Heart left ventricle (tissue), 16 donors: Measurements from ENCODE around the gene DDX39B. TPM values are rescaled to one million over a fixed set of nuclear protein-coding genes. Genes with fewer than 3 reads are reported as not detected.

Experiments
- ATAC-seq, 4 donors: fragments of 200-7000 bp; cut with Tn5 transposase; one replicate each; pipeline ENCODE4 v1.9.1; 2020 to 2022; ENCODE audit warnings: moderate library complexity in 4 of 4, mild to moderate bottlenecking in 3 of 4, moderate number of reproducible peaks in 1 of 4
- DNase-seq, 5 donors: peaks; one replicate each; pipeline ENCODE4 v3.0.0-alpha.2; 2020
- H3K27ac ChIP-seq, 12 donors: fragments of 200-600 bp; sonication (generic) in 4 of 12; one replicate each; pipeline versions ENCODE4 v1.5.0 to v1.8.0; 2016 to 2022; ENCODE audit warnings: mild to moderate bottlenecking in 2 of 12
- H3K27me3 ChIP-seq, 9 donors: fragments of 200-600 bp; sonication (generic) in 2 of 9; one replicate each; pipeline versions ENCODE4 v1.5.1 to v1.8.0; 2016 to 2022; ENCODE audit warnings: mild to moderate bottlenecking in 3 of 9
- H3K36me3 ChIP-seq, 9 donors: fragments of 200-600 bp; sonication (generic) in 2 of 9; one replicate each; pipeline versions ENCODE4 v1.5.0 to v1.8.0; 2018 to 2022; ENCODE audit warnings: mild to moderate bottlenecking in 2 of 9
- H3K4me1 ChIP-seq, 12 donors: fragments of 200-600 bp; sonication (generic) in 4 of 12; one replicate each; pipeline versions ENCODE4 v1.5.0 to v1.8.0; 2016 to 2022; ENCODE audit warnings: mild to moderate bottlenecking in 3 of 12
- H3K4me3 ChIP-seq, 12 donors: fragments of 200-600 bp; sonication (generic) in 4 of 12; one replicate each; pipeline versions ENCODE4 v1.5.0 to v1.8.0; 2017 to 2022; ENCODE audit warnings: mild to moderate bottlenecking in 9 of 12, moderate library complexity in 4 of 12
- H3K9me3 ChIP-seq, 12 donors: fragments of 200-600 bp; sonication (generic) in 4 of 12; one replicate each; pipeline versions ENCODE4 v1.5.0 to v1.8.0; 2016 to 2022; ENCODE audit warnings: mild to moderate bottlenecking in 1 of 12
- POLR2A ChIP-seq, 2 donors: fragments of 450-650 bp; IDR thresholded peaks; one replicate each; pipeline ENCODE4 v1.6.1; 2017; ENCODE audit warnings: antibody characterized with exemption in 2 of 2, mild to moderate bottlenecking in 2 of 2, moderate library complexity in 2 of 2
- WGBS, 4 donors: extraction: QIAGEN DNeasy Blood & Tissue Kit in 2 of 4; methylation state at CpG; one replicate each; pipeline versions ENCODE4 v1.1.5 to v1.1.7; 2013 to 2018; 5-methylcytosine and 5-hydroxymethylcytosine counted together
- intact Hi-C, 10 donors: fragments of 100-400 bp; cut with DNase I; formaldehyde crosslinking; loops; one replicate each; pipeline versions ENCODE4 v1.11.1 to v1.14.2; 2022
- polyA plus RNA-seq, 2 donors: library from polyadenylated mRNA; stranded (reverse); fragments of 200-250 nt; gene quantifications; one replicate each; pipeline ENCODE4 v1.2.3, GENCODE V29; 2013
- total RNA-seq, 9 donors: library from RNA; depleted of rRNA in 2 of 9; stranded (reverse); fragments of >200 nt in 2 of 9; fragmentation: NEBNext Ultra II Directional in 3 of 9; extraction: Animal tissue kit (Norgen Biotek cat#: 25700) in 3 of 9; gene quantifications; one replicate each; pipeline versions ENCODE4 v1.1.0 to v1.2.4, GENCODE V29; 2016 to 2023
- TF ChIP-seq, protein P1 (sequence below), 12 donors: fragments of 200-600 bp; sonication (generic) in 4 of 12; IDR thresholded peaks; one replicate each; pipeline versions ENCODE4 v1.5.0 to v1.8.0; 2018 to 2022; ENCODE audit warnings: antibody characterized with exemption in 12 of 12, mild to moderate bottlenecking in 5 of 12
- donor health status: ischemic (EF 13 %, LVEDD 7.1; RV severe dilation, severe dysfunction).
- donor health status: healthy with polysubstance abuse.
- donor health status: DM: no; HTN: yes; CAD: no.
- donor health status: DM: no; HTN: no; CAD: no.
- donor health status: ischemic (EF 25% LVEDD 6.9; RV normal size, moderate dysfunction).
- donor health status: ischemic (EF 25% LVEDD 5.7; RV mildly dilated, moderate dysfunction).
- donor health status: healthy.
- donor health status: DM: yes; HTN: yes; CAD: no.
- donor health status: ischemic (EF 35%, LVEDD 5.7; RV mildly dilated, moderate dysfunction).
- donor health status: nonischemic (EF 11% LVEDD 7.7; RV severe dilation, severe dysfunction).
- donor health status: DM: yes; HTN: yes; CAD: no.
- donor health status: PGD.
- donor health status: ischemic (EF 29% LVEDD 5.4; RV normal size, mild dysfunction).
- donor health status: nonischemic (EF 23%, LVEDD 6.1; RV moderate dilation, normal function).

DDX39B gene
- total and polyA plus RNA-seq, 11 donors = 122 to 209 (median 164) TPM

DNA sequence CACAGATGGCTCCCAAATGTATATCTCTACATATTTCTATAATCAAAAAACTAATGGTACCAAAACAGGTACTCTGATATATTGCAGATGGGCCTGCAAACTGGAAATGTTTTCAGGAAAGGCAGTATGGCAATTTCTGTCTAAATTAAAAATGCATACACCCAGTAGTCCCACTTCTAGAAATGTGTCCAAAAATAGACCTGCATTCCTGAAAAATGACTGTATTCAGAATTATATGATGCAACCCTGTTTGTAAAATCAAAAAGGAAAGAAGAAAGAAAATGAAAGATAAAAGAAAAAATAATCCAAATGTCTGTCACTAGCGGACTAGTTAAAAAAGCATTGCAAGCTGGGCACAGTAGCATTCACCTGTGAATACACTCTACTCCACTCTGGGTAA is 56.7 kb downstream of the DDX39B start:
- intact Hi-C loops = loop anchor here in 3 of 10 donors (5.0 kb wide), 3 partner anchors 88 to 98 kb away; no protein-coding TSS in a partner anchor
- no peak overlapping the region for H3K27ac ChIP-seq
- DNase-seq (no peak), ATAC-seq (no peak)
- no peak overlapping the region for H3K4me3 ChIP-seq
- no peaks in the 10 kb centered on the region for H3K9me3 ChIP-seq
- no peak for TF ChIP-seq POLR2A (IDR thresholded peaks at IDR 0.05)
- TF ChIP-seq, protein P1, sequence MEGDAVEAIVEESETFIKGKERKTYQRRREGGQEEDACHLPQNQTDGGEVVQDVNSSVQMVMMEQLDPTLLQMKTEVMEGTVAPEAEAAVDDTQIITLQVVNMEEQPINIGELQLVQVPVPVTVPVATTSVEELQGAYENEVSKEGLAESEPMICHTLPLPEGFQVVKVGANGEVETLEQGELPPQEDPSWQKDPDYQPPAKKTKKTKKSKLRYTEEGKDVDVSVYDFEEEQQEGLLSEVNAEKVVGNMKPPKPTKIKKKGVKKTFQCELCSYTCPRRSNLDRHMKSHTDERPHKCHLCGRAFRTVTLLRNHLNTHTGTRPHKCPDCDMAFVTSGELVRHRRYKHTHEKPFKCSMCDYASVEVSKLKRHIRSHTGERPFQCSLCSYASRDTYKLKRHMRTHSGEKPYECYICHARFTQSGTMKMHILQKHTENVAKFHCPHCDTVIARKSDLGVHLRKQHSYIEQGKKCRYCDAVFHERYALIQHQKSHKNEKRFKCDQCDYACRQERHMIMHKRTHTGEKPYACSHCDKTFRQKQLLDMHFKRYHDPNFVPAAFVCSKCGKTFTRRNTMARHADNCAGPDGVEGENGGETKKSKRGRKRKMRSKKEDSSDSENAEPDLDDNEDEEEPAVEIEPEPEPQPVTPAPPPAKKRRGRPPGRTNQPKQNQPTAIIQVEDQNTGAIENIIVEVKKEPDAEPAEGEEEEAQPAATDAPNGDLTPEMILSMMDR (IDR thresholded peaks at IDR 0.05) = no peak
- 67 to 89% (median 76%) methylated on average over 1 of the region's 1 CpG for WGBS, 4 donors
- peaks cover 0 to 4% (median 0%) of the 10 kb centered on the region in 9 donors for H3K27me3 ChIP-seq
- no peaks in the 10 kb centered on the region for H3K4me1 ChIP-seq
- H3K36me3 ChIP-seq = no peaks in the 10 kb centered on the region

DNA sequence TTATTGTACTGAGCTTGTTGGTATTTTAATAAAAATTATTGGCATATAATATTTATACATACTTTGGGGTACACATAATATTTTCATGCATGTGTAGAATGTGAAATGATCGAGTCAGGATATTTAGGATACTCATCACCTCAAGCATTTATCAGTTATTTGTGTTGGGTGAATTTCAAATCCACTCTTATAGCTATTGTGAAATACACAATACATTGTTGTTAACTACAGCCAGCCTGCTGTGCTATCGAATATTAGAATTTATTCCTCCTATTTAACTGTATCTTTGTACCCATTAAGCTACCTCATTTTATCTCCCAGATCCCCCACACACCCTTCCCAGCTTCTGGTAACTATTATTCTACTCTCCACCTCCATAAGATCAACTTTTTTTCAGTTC is 58.4 kb downstream of the DDX39B start:
- no peak overlapping the region for H3K27ac ChIP-seq
- no peaks in the 10 kb centered on the region for H3K9me3 ChIP-seq
- no peaks in the 10 kb centered on the region for H3K27me3 ChIP-seq
- DNase-seq = no peak
- intact Hi-C loops = no loop called here
- ATAC-seq = no peak
- no peaks in the 10 kb centered on the region for H3K4me1 ChIP-seq
- no peak overlapping the region for H3K4me3 ChIP-seq
- TF ChIP-seq POLR2A (IDR thresholded peaks at IDR 0.05) = no peak
- TF ChIP-seq, protein P1 (IDR thresholded peaks at IDR 0.05) = no peak
- 66 to 82% (median 78%) methylated on average over 2 of the region's 2 CpGs for WGBS, 4 donors
- no peaks in the 10 kb centered on the region for H3K36me3 ChIP-seq

DNA sequence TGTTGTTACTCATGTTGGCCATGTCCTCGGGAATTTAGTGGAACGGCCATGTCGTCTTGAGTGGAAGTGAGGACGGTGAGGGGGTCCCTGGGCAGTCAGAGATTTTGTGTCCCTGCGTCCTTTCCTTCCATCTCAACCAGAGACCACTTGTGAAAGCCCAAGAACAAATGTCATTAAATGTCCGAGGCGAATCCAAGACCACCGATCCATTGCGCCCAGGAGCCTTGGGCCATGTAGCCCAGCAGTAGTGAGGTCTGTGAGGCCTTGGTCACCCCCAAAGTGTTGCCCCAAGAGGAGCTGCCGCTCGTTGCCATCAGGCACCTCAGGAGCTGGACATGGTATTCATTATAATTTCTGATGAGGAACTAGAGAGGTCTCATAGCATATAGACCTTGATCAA is 61.2 kb downstream of the DDX39B start:
- TF ChIP-seq, protein P1 (IDR thresholded peaks at IDR 0.05) = no peak
- no peak for TF ChIP-seq POLR2A (IDR thresholded peaks at IDR 0.05)
- Histone ChIP-seq H3K9me3 (no peaks in the 10 kb centered on the region), H3K27me3 (no peaks in the 10 kb centered on the region), H3K4me1 (no peaks in the 10 kb centered on the region), H3K36me3 (no peaks in the 10 kb centered on the region), H3K4me3 (no peak overlapping the region), H3K27ac (no peak overlapping the region)
- intact Hi-C loops = no loop called here
- 85 to 90% (median 88%) methylated on average over 11 of the region's 11 CpGs for WGBS, 4 donors
- ATAC-seq (no peak), DNase-seq (no peak)

Other genes with a start within 250 kb of the DDX39B start
- 1,000 to 10,000 TPM in 2 of 9 donors, 100 to 1,000 TPM in 7; 235 to 2,858 (median 371) TPM for gene HLA-B, start 184.8 kb downstream of the DDX39B start, total RNA-seq
- gene HLA-B, start 184.8 kb downstream of the DDX39B start, polyA plus RNA-seq = 100 to 1,000 TPM; 397 to 553 TPM
- gene MICA, start 138.4 kb downstream of the DDX39B start, total RNA-seq = 10 to 100 TPM in 7 of 9 donors, 1 to 10 TPM in 2; 8.9 to 21.0 (median 11.5) TPM
- gene MICA, start 138.4 kb downstream of the DDX39B start, polyA plus RNA-seq = 10 to 100 TPM in 1 of 2 donors, 1 to 10 TPM in 1; 8.5 to 48.4 TPM
- 1 to 10 TPM; 1.1 to 8.8 (median 1.5) TPM for gene MICB, start 43.9 kb downstream of the DDX39B start, total RNA-seq
- gene MICB, start 43.9 kb downstream of the DDX39B start, polyA plus RNA-seq = 1 to 10 TPM in 1 of 2 donors, under 1 TPM in 1; 0.84 to 1.3 TPM
- gene MCCD1, start 13.0 kb downstream of the DDX39B start, total RNA-seq = not detected
- gene MCCD1, start 13.0 kb downstream of the DDX39B start, polyA plus RNA-seq = not detected
- 1 to 10 TPM; 1.1 to 3.5 (median 1.4) TPM for gene ATP6V1G2, start 4.6 kb upstream of the DDX39B start, total RNA-seq
- 1 to 10 TPM; 1.3 to 2.2 TPM for gene ATP6V1G2, start 4.6 kb upstream of the DDX39B start, polyA plus RNA-seq
- gene NFKBIL1, start 5.6 kb upstream of the DDX39B start, total RNA-seq = 10 to 100 TPM in 8 of 9 donors, 1 to 10 TPM in 1; 10.0 to 17.8 (median 12.4) TPM
- 10 to 100 TPM; 18.2 to 22.9 TPM for gene NFKBIL1, start 5.6 kb upstream of the DDX39B start, polyA plus RNA-seq
- gene LTA, start 30.3 kb upstream of the DDX39B start, total RNA-seq = under 1 TPM in 2 of 9 donors, not detected in 7; 0.18 to 0.64 TPM
- gene LTA, start 30.3 kb upstream of the DDX39B start, polyA plus RNA-seq = under 1 TPM in 1 of 2 donors, not detected in 1; 0.07 TPM
- gene TNF, start 33.6 kb upstream of the DDX39B start, total RNA-seq = 1 to 10 TPM in 3 of 9 donors, under 1 TPM in 5, not detected in 1; 0.32 to 7.6 (median 0.51) TPM
- gene TNF, start 33.6 kb upstream of the DDX39B start, polyA plus RNA-seq = under 1 TPM; 0.15 to 0.32 TPM
- 10 to 100 TPM in 1 of 9 donors, 1 to 10 TPM in 2, under 1 TPM in 2, not detected in 4; 0.30 to 15.6 (median 1.0) TPM for gene LTB, start 40.4 kb upstream of the DDX39B start, total RNA-seq
- gene LTB, start 40.4 kb upstream of the DDX39B start, polyA plus RNA-seq = under 1 TPM; 0.50 to 0.72 TPM
- gene LST1, start 44.3 kb upstream of the DDX39B start, total RNA-seq = 10 to 100 TPM in 2 of 9 donors, 1 to 10 TPM in 6, not detected in 1; 1.6 to 58.0 (median 3.7) TPM
- gene LST1, start 44.3 kb upstream of the DDX39B start, polyA plus RNA-seq = 1 to 10 TPM; 2.3 to 5.2 TPM
- 1 to 10 TPM in 1 of 9 donors, under 1 TPM in 1, not detected in 7; 1.00 to 2.5 TPM for gene NCR3, start 51.0 kb upstream of the DDX39B start, total RNA-seq
- not detected for gene NCR3, start 51.0 kb upstream of the DDX39B start, polyA plus RNA-seq
- 100 to 1,000 TPM in 1 of 9 donors, 10 to 100 TPM in 3, 1 to 10 TPM in 5; 5.7 to 120 (median 9.5) TPM for gene AIF1, start 73.2 kb upstream of the DDX39B start, total RNA-seq
- gene AIF1, start 73.2 kb upstream of the DDX39B start, polyA plus RNA-seq = 10 to 100 TPM in 1 of 2 donors, 1 to 10 TPM in 1; 6.7 to 18.4 TPM
- 100 to 1,000 TPM in 4 of 9 donors, 10 to 100 TPM in 5; 75.1 to 119 (median 97.4) TPM for gene PRRC2A, start 78.7 kb upstream of the DDX39B start, total RNA-seq
- 100 to 1,000 TPM in 1 of 2 donors, 10 to 100 TPM in 1; 88.1 to 111 TPM for gene PRRC2A, start 78.7 kb upstream of the DDX39B start, polyA plus RNA-seq
- gene BAG6, start 110.7 kb upstream of the DDX39B start, total RNA-seq = 100 to 1,000 TPM; 265 to 499 (median 284) TPM
- 100 to 1,000 TPM; 307 to 378 TPM for gene BAG6, start 110.7 kb upstream of the DDX39B start, polyA plus RNA-seq
- gene APOM, start 113.9 kb upstream of the DDX39B start, total RNA-seq = 1 to 10 TPM in 8 of 9 donors, under 1 TPM in 1; 0.54 to 4.3 (median 1.7) TPM
- 1 to 10 TPM; 2.4 to 6.6 TPM for gene APOM, start 113.9 kb upstream of the DDX39B start, polyA plus RNA-seq
- 10 to 100 TPM; 16.5 to 23.8 (median 20.0) TPM for gene C6orf47, start 118.8 kb upstream of the DDX39B start, total RNA-seq
- 10 to 100 TPM; 19.4 to 30.9 TPM for gene C6orf47, start 118.8 kb upstream of the DDX39B start, polyA plus RNA-seq
- 10 to 100 TPM; 15.9 to 29.8 (median 19.5) TPM for gene GPANK1, start 123.0 kb upstream of the DDX39B start, total RNA-seq
- gene GPANK1, start 123.0 kb upstream of the DDX39B start, polyA plus RNA-seq = 10 to 100 TPM; 19.5 to 24.5 TPM
- gene CSNK2B, start 124.1 kb upstream of the DDX39B start, total RNA-seq = 100 to 1,000 TPM; 111 to 323 (median 116) TPM
- 100 to 1,000 TPM; 124 to 203 TPM for gene CSNK2B, start 124.1 kb upstream of the DDX39B start, polyA plus RNA-seq
- 10 to 100 TPM in 1 of 9 donors, 1 to 10 TPM in 8; 1.4 to 12.0 (median 4.6) TPM for gene LY6G5B, start 128.0 kb upstream of the DDX39B start, total RNA-seq
- gene LY6G5B, start 128.0 kb upstream of the DDX39B start, polyA plus RNA-seq = 1 to 10 TPM; 2.1 to 5.3 TPM
- 1 to 10 TPM; 1.3 to 3.1 (median 2.2) TPM for gene LY6G5C, start 139.1 kb upstream of the DDX39B start, total RNA-seq
- gene LY6G5C, start 139.1 kb upstream of the DDX39B start, polyA plus RNA-seq = 1 to 10 TPM; 1.4 to 3.0 TPM
- gene ABHD16A, start 161.3 kb upstream of the DDX39B start, total RNA-seq = 10 to 100 TPM; 24.2 to 54.7 (median 27.4) TPM
- gene ABHD16A, start 161.3 kb upstream of the DDX39B start, polyA plus RNA-seq = 10 to 100 TPM; 16.5 to 47.8 TPM
- not detected for gene LY6G6F, start 164.9 kb upstream of the DDX39B start, total RNA-seq
- not detected for gene LY6G6F, start 164.9 kb upstream of the DDX39B start, polyA plus RNA-seq
- gene LY6G6D, start 173.3 kb upstream of the DDX39B start, total RNA-seq = under 1 TPM in 1 of 9 donors, not detected in 8; 0.75 TPM
- not detected for gene LY6G6D, start 173.3 kb upstream of the DDX39B start, polyA plus RNA-seq
- under 1 TPM in 1 of 9 donors, not detected in 8; 0.27 TPM for gene LY6G6C, start 179.7 kb upstream of the DDX39B start, total RNA-seq
- gene LY6G6C, start 179.7 kb upstream of the DDX39B start, polyA plus RNA-seq = not detected
- gene MPIG6B, start 181.4 kb upstream of the DDX39B start, total RNA-seq = under 1 TPM in 7 of 9 donors, not detected in 2; 0.19 to 1.00 (median 0.42) TPM
- under 1 TPM; 0.17 to 0.23 TPM for gene MPIG6B, start 181.4 kb upstream of the DDX39B start, polyA plus RNA-seq
- 10 to 100 TPM; 42.3 to 69.7 (median 53.2) TPM for gene DDAH2, start 187.3 kb upstream of the DDX39B start, total RNA-seq
- gene DDAH2, start 187.3 kb upstream of the DDX39B start, polyA plus RNA-seq = 10 to 100 TPM; 62.1 to 80.5 TPM
- 100 to 1,000 TPM in 6 of 9 donors, 10 to 100 TPM in 3; 72.5 to 310 (median 124) TPM for gene CLIC1, start 194.5 kb upstream of the DDX39B start, total RNA-seq
- gene CLIC1, start 194.5 kb upstream of the DDX39B start, polyA plus RNA-seq = 100 to 1,000 TPM in 1 of 2 donors, 10 to 100 TPM in 1; 68.0 to 392 TPM
- 1 to 10 TPM in 7 of 9 donors, under 1 TPM in 2; 0.44 to 8.4 (median 1.9) TPM for gene MSH5, start 198.0 kb upstream of the DDX39B start, total RNA-seq
- 1 to 10 TPM; 1.0 to 2.3 TPM for gene MSH5, start 198.0 kb upstream of the DDX39B start, polyA plus RNA-seq
- 1 to 10 TPM in 1 of 9 donors, under 1 TPM in 2, not detected in 6; 0.73 to 1.5 (median 0.76) TPM for gene SAPCD1, start 220.7 kb upstream of the DDX39B start, total RNA-seq
- under 1 TPM; 0.35 to 0.50 TPM for gene SAPCD1, start 220.7 kb upstream of the DDX39B start, polyA plus RNA-seq
- 10 to 100 TPM in 7 of 9 donors, 1 to 10 TPM in 2; 8.0 to 25.8 (median 16.1) TPM for gene VWA7, start 235.3 kb upstream of the DDX39B start, total RNA-seq
- 1 to 10 TPM; 4.0 to 6.2 TPM for gene VWA7, start 235.3 kb upstream of the DDX39B start, polyA plus RNA-seq